ENCODE measurements around the gene ZC2HC1C. TPM values are rescaled to one million over a fixed set of nuclear protein-coding genes. Genes with fewer than 3 reads are reported as not detected.

Gene ZC2HC1C
- total and polyA plus RNA-seq, 2 donors from 2014 or later = 6.7 to 11.9 TPM

DNA sequence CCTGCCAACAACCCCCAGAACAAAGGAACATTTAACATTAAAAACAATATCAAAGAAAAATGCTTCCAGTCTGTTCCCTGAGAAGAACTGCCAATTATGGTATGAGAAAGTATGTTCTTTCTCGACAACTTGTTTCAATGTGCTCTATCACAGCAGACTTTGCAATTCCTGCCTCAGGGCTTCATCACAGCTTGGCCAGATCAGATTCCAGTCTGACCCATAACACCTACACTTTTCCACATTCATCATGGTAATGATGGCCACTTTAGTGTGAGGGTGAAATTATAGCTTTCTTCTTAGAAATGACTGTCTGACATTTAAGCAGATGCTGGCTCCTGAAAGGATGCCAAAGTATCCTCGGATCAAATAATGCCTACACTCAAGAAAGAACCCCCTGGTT is 40.4 kb downstream of the ZC2HC1C start:
- Histone ChIP-seq H3K9ac (ENCODE audit: low read length in 3 of 3) (no peak overlapping the region), H3K4me3 (ENCODE audit: low read length in 3 of 3) (no peak overlapping the region), H3K9me3 (ENCODE audit: control insufficient read depth in 2 of 3, insufficient read depth in 1 of 3, low read length in 3 of 3) (no peaks in the 10 kb centered on the region), H3K27me3 (ENCODE audit: control insufficient read depth, insufficient read depth, low read length) (no peaks in the 10 kb centered on the region), H3K4me1 (ENCODE audit: control insufficient read depth in 2 of 3, insufficient read depth in 2 of 3, low read depth in 1 of 3, low read length in 3 of 3) (no peaks in the 10 kb centered on the region), H3K27ac (ENCODE audit: low read depth in 2 of 2, low read length in 2 of 2) (no peak overlapping the region), H3K36me3 (ENCODE audit: control insufficient read depth in 2 of 3, insufficient read depth in 3 of 3, low read length in 3 of 3) (peaks cover 13 to 55% (median 51%) of the 10 kb centered on the region in 3 donors)
- DNase-seq = no peak
- TF ChIP-seq, protein P1, sequence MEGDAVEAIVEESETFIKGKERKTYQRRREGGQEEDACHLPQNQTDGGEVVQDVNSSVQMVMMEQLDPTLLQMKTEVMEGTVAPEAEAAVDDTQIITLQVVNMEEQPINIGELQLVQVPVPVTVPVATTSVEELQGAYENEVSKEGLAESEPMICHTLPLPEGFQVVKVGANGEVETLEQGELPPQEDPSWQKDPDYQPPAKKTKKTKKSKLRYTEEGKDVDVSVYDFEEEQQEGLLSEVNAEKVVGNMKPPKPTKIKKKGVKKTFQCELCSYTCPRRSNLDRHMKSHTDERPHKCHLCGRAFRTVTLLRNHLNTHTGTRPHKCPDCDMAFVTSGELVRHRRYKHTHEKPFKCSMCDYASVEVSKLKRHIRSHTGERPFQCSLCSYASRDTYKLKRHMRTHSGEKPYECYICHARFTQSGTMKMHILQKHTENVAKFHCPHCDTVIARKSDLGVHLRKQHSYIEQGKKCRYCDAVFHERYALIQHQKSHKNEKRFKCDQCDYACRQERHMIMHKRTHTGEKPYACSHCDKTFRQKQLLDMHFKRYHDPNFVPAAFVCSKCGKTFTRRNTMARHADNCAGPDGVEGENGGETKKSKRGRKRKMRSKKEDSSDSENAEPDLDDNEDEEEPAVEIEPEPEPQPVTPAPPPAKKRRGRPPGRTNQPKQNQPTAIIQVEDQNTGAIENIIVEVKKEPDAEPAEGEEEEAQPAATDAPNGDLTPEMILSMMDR (IDR thresholded peaks at IDR 0.05; ENCODE audit: borderline replicate concordance, extremely low read depth, insufficient read depth) = no peak
- FAIRE-seq = no peak
- intact Hi-C loops (cut with DNase I) = no loop called here

DNA sequence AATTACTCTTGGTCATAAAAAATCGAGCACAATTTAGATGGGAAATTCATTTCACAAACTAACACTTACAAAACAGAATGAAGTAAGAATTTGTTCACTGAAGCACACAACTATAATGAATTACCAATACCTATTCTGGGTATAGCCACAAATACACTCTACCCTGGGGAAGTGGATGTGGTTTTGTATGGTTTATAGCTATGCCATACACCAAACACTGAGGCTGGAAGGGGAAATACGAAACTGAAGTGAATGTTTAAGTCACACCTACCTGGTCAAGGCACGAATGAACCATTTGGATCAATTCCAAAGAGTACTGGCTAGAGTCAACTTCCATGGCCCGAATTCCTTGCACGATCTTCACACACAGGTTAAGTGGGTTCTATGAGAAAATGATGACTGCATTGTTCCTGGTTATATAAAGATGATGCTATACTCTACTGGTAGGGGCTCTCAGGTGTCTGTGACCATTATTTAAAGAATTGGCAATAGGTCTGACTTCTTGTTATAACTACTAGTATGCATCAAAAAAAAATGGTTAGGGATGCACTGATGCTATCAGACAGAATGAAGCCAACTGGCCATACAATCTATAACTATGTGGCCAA is 44.6 kb downstream of the ZC2HC1C start:
- no peak overlapping the region for H3K9ac ChIP-seq (ENCODE audit: low read length in 3 of 3)
- H3K4me1 ChIP-seq (ENCODE audit: control insufficient read depth in 2 of 3, insufficient read depth in 2 of 3, low read depth in 1 of 3, low read length in 3 of 3) = no peaks in the 10 kb centered on the region
- H3K27ac ChIP-seq (ENCODE audit: low read depth in 2 of 2, low read length in 2 of 2) = no peak overlapping the region
- no peak for DNase-seq
- no peaks in the 10 kb centered on the region for H3K9me3 ChIP-seq (ENCODE audit: control insufficient read depth in 2 of 3, insufficient read depth in 1 of 3, low read length in 3 of 3)
- H3K36me3 ChIP-seq (ENCODE audit: control insufficient read depth in 2 of 3, insufficient read depth in 3 of 3, low read length in 3 of 3) = peaks cover 13 to 71% (median 51%) of the 10 kb centered on the region in 3 donors
- intact Hi-C loops (cut with DNase I) = no loop called here
- TF ChIP-seq, protein P1 (IDR thresholded peaks at IDR 0.05; ENCODE audit: borderline replicate concordance, extremely low read depth, insufficient read depth) = no peak
- FAIRE-seq = no peak
- H3K27me3 ChIP-seq (ENCODE audit: control insufficient read depth, insufficient read depth, low read length) = no peaks in the 10 kb centered on the region
- H3K4me3 ChIP-seq (ENCODE audit: low read length in 3 of 3) = no peak overlapping the region

DNA sequence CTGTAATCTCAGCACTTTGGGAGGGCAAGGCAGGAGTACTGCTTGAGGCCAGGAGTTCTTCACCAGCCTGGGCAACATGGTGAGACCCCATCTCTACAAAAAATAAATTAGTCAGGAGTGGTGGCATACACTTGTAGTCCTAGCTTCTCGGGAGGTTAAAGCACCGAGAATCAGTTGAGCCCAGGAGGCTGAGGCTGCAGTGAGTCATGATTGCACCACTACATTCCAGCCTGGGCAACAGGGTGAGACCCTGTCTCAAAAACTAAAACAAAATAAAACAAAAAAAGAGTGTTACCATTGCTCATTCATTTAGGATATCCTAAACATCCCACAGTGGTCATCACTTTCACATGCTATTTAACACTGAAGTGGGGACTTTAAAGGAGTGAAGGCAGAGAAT is 49.6 kb downstream of the ZC2HC1C start:
- Histone ChIP-seq H3K4me3 (ENCODE audit: low read length in 3 of 3) (no peak overlapping the region), H3K27me3 (ENCODE audit: control insufficient read depth, insufficient read depth, low read length) (no peaks in the 10 kb centered on the region), H3K9ac (ENCODE audit: low read length in 3 of 3) (no peak overlapping the region), H3K9me3 (ENCODE audit: control insufficient read depth in 2 of 3, insufficient read depth in 1 of 3, low read length in 3 of 3) (no peaks in the 10 kb centered on the region), H3K36me3 (ENCODE audit: control insufficient read depth in 2 of 3, insufficient read depth in 3 of 3, low read length in 3 of 3) (peaks cover 4 to 58% (median 32%) of the 10 kb centered on the region in 3 donors), H3K27ac (ENCODE audit: low read depth in 2 of 2, low read length in 2 of 2) (no peak overlapping the region), H3K4me1 (ENCODE audit: control insufficient read depth in 2 of 3, insufficient read depth in 2 of 3, low read depth in 1 of 3, low read length in 3 of 3) (no peaks in the 10 kb centered on the region)
- DNase-seq (no peak), FAIRE-seq (no peak)
- intact Hi-C loops (cut with DNase I) = no loop called here
- TF ChIP-seq, protein P1 (IDR thresholded peaks at IDR 0.05; ENCODE audit: borderline replicate concordance, extremely low read depth, insufficient read depth) = no peak
